Umbilical cord (tissue), 2 donors: ENCODE measurements around the gene ANKMY1. TPM values are rescaled to one million over a fixed set of nuclear protein-coding genes. Genes with fewer than 3 reads are reported as not detected.
"Not testable (repeated sequence)": the region's sequence is repeated elsewhere in the genome, so short reads cannot be mapped to it uniquely, and the experiment has no call there.

Source experiments
- DNase-seq: peaks from one replicate; pipeline ENCODE4 v3.0.0-alpha.2; 2015; ENCODE audit warnings: low spot score
- total RNA-seq: library from RNA; depleted of rRNA; stranded (reverse); fragments of >200 nt; gene quantifications from one replicate; pipeline ENCODE4 v1.2.3, GENCODE V29; 2014; ENCODE audit warnings: low replicate concordance; ENCODE audit not compliant: insufficient read depth

ANKMY1 gene
- total RNA-seq, 1 donor from 2014 or later = 14.2 TPM

GRCh38 chr2:240522406-240522805, 35.4 kb downstream of the ANKMY1 start:
- DNase-seq = no peak

DNA sequence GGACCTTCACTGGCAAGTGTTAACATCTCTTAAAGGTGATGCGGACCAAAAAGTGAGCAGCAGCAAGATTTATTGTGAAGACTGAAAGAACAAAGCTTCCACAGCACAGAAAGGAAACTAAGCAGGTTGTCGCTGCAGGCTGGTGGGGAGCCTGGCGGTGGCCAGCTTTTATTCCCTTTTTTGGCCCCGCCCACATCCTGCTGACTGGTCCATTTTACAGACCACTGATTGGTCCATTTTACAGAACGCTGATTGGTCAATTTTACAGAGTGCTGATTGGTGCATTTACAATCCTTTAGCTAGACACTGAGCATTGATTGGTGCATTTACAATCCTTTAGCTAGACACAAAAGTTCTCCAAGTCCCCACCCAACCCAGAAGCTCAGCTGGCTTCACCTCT, 35.9 kb downstream of the ANKMY1 start:
- not testable (repeated sequence) for DNase-seq

GRCh38 chr2:240520974-240521350, 36.8 kb downstream of the ANKMY1 start:
- no peak for DNase-seq

DNA sequence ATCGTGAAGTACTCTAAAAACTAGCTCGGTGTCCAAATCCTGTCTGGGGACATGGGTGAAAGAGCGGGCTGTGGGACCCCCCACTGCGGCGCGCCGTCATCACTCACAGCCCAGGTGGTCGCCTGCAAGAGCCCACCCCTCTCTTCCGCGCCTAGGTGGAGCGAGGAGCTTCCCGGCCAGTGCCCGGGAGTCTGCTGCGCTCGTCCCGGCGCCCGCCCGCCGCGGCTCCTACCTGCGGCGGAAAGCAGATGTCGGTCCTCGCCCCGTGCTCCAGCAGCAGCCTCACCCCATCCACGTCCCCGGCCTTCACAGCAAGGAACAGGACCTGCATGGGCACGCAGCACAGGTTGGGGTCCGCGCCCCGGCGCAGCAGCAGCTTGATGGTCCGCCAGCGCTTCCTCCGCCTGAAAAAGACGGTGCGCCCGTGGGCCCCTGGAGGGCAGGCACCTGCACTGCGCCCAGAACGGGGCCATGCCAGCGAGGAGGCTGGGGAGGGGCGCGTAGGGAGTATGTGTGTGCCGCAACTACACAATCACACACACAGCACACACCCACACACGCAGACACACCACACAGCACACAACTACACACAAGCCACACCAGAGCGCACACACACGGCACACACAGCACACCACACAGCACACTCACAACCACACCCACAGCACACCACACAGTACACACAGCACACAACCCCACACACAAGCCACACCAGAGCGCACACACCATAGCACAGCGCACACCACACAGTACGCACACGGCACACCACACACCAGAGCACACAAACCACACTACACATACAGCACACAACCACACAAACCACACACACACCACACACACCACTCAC, 37.4 kb downstream of the ANKMY1 start:
- DNase-seq = no peak

DNA sequence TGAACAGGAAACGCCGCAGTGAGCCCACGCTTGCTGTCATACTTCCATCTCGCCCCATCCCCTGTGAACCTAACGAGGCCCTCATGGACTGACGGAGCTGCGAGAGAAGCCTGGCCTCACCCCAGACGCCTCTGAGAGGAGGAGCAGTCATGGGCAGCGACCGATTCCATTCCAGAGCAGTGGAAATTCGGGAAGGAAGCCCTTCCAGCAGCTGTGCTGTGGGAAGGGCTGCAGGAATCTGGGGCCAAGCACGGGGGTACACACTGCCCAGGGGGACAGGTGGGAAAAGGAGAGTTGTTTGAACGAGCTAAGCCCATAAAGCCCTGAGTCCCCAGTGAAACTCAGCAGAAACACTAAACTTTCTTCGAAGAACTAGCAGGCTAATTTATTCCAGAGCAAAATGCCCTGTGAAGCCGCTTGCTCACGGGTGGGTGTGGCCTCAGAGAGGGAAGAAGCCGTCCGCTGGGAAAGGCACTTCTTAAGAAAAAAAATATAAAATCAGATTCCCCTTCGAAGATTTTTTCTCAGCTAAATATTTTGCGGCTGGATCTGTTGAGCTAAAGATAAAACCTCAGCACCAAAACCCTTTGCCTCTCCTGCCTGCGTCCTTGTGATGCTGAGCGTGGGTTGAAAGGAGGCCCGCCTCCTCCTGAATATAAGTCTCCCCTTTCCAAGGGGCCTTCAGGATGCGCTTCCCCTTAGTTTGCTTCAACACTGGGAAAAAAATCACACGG, 38.2 kb downstream of the ANKMY1 start:
- peak; percentile 49 for DNase-seq

DNA sequence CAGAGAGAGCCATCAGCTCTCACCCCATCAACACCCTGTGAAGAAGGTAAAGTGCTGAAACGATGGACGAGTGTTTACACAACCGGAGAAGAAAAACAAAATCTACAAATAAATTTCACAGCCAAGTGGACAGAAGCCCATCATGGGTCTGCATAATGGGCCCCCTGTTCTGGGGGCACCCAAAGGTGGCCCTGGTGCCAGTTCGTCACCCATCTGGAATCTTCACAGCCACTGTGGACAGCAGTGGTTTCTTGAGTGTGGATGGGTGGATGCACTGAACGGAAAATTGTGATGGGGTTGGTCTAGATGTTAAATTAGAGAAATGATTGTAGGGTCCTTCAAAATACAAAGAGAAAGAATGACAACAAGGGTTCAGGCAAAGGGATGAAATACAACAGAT, 38.8 kb downstream of the ANKMY1 start:
- no peak for DNase-seq

- DNase-seq = no peak
Observed at GRCh38 chr2:240517342-240517741, 40.4 kb downstream of the ANKMY1 start.

GRCh38 chr2:240514631-240515030, 43.2 kb downstream of the ANKMY1 start:
- DNase-seq = no peak

- peak; percentile 67 for DNase-seq
Observed at GRCh38 chr2:240513549-240514287, 44.1 kb downstream of the ANKMY1 start.

DNA sequence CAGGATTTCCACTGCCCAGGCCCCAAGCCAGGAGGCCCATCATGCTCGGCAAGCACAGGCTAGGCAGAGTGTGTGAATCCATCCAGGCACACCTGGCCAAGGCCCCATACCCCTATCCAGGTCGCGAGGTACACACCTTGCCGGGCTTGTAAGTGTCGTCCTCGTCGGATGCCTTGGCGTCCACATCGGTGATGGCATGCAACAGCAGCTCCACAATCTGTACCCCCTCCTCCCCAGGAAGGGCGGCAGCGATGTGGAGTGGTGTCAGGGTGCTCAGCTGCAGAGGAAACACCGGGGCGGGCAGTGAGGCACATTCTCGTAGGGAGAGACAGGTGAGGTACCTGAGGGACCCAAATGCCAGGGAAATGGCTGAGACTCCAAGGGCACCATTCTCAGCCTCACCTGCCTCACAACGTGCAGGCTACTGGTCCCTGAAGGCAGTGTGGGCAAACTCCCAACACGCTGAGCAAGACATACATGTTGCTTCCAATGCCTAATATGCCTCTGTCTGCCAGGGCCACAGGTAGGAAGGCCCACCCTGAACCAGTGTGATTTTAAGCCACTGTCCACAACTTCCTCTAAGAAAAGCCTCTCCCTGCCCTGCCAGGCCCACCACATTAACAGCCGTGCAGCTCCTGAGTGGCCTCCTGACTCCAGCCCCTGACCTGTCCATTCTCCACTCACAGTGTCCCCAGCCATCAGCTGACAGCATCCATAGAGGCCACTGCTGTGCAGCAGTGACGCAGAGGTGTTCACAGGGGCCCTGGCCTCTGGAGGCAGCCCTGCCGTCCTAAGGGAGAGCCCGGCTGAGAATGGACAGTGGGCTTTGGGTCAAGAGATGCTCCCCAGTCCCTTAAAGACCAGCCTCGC, 44.9 kb downstream of the ANKMY1 start:
- no peak for DNase-seq

- DNase-seq = no peak
Observed at GRCh38 chr2:240512109-240512485, 45.7 kb downstream of the ANKMY1 start.

DNA sequence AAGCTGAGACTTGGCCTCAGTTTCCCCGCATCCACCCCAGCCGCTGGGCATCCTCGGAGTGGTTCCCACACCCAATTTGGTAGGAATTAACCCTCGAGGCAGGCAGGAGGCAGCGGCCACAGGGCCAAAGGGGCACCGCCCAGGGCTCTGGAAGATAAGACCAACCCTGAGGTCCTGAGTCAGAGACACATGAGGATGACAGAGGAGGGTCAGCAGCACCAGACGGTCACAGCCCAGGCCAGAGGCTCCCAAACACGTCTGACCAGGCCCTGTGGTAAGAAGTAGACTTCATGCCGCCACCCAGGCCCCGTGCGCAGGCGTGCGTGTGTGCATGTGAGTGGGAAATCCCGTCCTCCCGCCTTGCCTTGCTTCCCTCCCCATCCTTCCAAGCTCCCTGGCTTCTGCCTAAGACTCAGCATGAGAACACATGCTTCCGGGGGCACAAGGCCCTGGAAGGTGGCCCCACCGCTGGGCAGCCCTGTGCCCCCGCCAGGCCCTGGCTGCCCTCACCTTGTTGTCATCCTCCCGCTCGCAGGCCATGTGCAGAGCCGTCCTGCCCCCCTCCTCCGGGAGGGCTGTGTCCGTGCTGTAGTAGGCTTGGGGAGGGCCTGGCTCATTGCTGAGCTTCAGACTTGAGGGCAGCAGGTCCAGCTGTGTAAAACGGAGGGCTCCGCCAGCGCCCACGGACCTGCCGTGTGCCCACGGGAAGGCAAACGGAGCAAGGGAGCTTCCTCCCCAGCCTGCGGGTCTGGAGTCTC, 46.3 kb downstream of the ANKMY1 start:
- no peak for DNase-seq

GRCh38 chr2:240510513-240511210, 47.1 kb downstream of the ANKMY1 start:
- no peak for DNase-seq

GRCh38 chr2:240509667-240510512, 47.9 kb downstream of the ANKMY1 start:
- DNase-seq = no peak

GRCh38 chr2:240508832-240509545, 48.8 kb downstream of the ANKMY1 start:
- DNase-seq = no peak

DNA sequence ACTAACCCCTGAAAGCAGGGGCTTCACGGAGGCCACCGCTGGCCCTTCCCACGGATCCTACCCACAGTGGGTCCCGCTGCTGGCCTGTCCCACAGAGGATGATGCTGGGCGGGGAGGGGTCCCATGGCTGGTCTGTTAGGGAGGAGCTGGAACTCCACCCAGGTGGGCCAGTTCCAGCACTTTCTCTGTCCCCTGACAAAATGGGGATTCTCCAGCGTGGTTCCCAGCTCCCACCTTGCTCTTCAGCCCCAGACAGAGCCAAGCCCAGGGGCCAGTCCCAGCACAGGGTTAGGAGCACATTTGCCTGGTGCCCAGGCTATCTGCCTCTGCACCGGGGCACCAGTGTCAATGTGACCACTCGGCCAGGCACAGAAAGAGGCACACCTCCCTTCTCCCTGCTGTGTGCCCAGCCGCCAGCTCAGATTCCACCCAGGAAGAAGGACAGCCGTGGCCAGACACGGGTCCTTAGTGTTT, 50.0 kb downstream of the ANKMY1 start:
- DNase-seq = no peak

GRCh38 chr2:240507060-240507777, 50.6 kb downstream of the ANKMY1 start:
- DNase-seq = no peak
